ENCODE measurements around the gene CIDEB. TPM values are rescaled to one million over a fixed set of nuclear protein-coding genes. Genes with fewer than 3 reads are reported as not detected.

Gene CIDEB
- total RNA-seq, 4 donors from 2014 or later, result 22.3 to 184 (median 136) TPM

DNA sequence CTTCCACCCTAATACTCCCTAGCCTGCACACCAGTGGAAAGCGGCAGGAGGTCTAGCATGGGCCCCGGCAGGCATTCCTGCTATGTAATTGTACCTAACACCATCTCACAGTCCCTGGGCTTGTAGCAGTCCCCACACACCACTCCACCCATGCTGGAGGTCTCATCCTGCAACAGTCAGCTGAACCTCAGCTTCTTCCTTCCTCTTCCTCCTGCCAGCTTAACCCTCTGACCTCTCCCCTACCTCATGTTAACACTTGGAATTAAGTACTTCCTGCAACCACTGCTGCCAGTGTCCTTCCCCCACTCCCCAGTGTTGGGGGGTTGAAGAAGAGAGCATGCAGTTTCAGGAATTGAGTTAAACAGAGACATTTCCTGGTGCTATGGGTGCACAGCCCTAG, 19.5 kb upstream of the CIDEB start:
- no peaks in the 10 kb centered on the region for H3K27me3 ChIP-seq
- no peak overlapping the region for H3K4me3 ChIP-seq
- peaks cover 0 to 3% (median 2%) of the 10 kb centered on the region in 4 donors for H3K4me1 ChIP-seq
- no peaks in the 10 kb centered on the region for H3K36me3 ChIP-seq
- DNase-seq, result no peak
- no peak overlapping the region for H3K27ac ChIP-seq
- TF ChIP-seq POLR2A (IDR thresholded peaks at IDR 0.05), result no peak
- TF ChIP-seq, protein P1, sequence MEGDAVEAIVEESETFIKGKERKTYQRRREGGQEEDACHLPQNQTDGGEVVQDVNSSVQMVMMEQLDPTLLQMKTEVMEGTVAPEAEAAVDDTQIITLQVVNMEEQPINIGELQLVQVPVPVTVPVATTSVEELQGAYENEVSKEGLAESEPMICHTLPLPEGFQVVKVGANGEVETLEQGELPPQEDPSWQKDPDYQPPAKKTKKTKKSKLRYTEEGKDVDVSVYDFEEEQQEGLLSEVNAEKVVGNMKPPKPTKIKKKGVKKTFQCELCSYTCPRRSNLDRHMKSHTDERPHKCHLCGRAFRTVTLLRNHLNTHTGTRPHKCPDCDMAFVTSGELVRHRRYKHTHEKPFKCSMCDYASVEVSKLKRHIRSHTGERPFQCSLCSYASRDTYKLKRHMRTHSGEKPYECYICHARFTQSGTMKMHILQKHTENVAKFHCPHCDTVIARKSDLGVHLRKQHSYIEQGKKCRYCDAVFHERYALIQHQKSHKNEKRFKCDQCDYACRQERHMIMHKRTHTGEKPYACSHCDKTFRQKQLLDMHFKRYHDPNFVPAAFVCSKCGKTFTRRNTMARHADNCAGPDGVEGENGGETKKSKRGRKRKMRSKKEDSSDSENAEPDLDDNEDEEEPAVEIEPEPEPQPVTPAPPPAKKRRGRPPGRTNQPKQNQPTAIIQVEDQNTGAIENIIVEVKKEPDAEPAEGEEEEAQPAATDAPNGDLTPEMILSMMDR (IDR thresholded peaks at IDR 0.05), result no peak
- H3K9me3 ChIP-seq, result no peaks in the 10 kb centered on the region

DNA sequence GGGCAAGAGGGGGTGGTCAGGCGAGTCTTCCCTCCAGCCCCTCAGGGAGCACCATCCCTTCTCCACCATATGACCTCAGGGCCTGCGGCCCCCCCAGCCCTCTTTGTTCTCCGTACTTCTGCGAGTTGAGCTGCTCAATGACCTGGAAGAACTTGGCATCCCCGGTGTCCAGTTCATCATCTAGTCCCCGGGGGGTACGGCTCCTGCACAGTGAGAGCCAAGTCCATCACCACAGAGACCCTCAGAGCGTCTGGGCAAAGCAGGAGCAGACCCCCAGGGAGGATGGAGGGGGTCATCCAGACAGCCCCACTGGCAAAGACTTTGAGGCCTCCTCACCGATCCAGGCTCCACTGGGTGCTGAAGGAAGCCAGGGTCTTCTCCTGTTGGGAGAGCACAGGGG, 18.2 kb upstream of the CIDEB start:
- H3K27ac ChIP-seq, result no peak overlapping the region
- TF ChIP-seq, protein P1 (IDR thresholded peaks at IDR 0.05), result no peak
- no peak for TF ChIP-seq POLR2A (IDR thresholded peaks at IDR 0.05)
- no peaks in the 10 kb centered on the region for H3K4me1 ChIP-seq
- DNase-seq, result no peak
- H3K9me3 ChIP-seq, result no peaks in the 10 kb centered on the region
- no peaks in the 10 kb centered on the region for H3K27me3 ChIP-seq
- H3K4me3 ChIP-seq, result no peak overlapping the region
- no peaks in the 10 kb centered on the region for H3K36me3 ChIP-seq

DNA sequence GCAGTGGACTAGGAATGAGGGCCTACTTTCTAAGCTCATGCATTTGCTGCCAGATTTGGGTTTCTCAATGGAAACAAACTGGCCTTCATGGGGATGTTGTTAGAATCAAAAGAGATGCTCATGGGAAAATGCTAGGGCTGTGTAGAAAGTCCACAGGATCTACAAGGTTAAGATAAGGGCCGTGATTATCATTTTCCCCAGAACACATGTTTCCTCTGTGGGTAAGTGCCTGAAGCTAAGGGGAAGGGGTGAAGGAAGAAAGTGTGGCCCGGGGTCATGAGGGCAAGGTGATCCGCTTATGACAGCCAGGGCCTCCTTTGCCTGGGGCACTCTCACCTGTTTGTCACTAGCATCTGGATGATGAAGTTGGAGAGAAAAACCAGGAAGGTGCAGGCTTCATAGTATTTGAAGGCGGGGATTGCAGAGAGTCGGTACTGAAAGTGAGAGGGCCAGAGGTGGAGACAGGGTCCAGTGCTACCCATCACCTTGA, 17.3 kb upstream of the CIDEB start:
- Histone ChIP-seq H3K4me3 (no peak overlapping the region), H3K27me3 (no peaks in the 10 kb centered on the region), H3K4me1 (no peaks in the 10 kb centered on the region), H3K36me3 (no peaks in the 10 kb centered on the region), H3K9me3 (no peaks in the 10 kb centered on the region), H3K27ac (no peak overlapping the region)
- TF ChIP-seq POLR2A (IDR thresholded peaks at IDR 0.05), result no peak
- TF ChIP-seq, protein P1 (IDR thresholded peaks at IDR 0.05), result no peak
- no peak for DNase-seq

DNA sequence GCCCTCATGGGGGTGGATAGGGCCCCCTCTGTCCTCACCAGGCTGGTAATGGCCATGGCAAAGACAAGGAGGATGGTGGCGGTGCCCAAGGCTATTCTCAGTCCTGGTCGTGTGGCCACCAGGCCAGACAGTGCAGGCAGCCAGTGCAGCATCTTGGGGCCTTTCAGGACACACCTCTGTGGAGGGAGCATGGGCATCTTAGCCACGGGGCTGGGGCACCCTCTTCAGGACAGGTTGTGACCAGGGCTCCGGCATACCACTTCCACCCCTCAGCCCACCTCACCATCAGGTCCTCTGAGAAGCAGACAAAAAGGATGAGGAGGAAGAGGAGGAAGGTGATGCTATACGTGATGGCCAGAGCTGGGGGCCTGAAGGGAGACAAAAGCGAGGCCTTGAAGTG, 16.2 kb upstream of the CIDEB start:
- Histone ChIP-seq H3K4me3 (no peak overlapping the region), H3K27ac (no peak overlapping the region), H3K36me3 (no peaks in the 10 kb centered on the region), H3K27me3 (no peaks in the 10 kb centered on the region), H3K9me3 (no peaks in the 10 kb centered on the region), H3K4me1 (no peaks in the 10 kb centered on the region)
- TF ChIP-seq, protein P1 (IDR thresholded peaks at IDR 0.05), result no peak
- TF ChIP-seq POLR2A (IDR thresholded peaks at IDR 0.05), result no peak
- no peak for DNase-seq

DNA sequence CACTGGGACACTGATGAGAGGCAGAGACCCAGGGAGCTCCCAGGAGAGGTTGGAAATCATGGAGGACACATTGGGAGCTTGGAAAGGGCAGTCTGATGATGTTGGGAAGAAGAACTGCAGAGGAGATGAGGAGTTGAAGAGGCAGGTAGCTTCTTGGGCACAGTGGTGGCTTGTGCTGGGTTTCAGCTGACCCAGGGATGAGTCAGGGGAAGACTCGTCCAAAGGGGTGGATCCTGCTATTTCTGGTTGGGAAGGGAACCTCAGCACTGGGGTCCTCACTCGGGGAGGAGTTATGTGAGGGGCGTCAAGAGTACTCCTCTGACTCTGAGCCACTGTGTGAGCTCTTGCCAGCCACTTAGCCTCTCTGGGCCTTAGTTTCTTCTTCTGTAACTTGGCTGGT, 15.6 kb upstream of the CIDEB start:
- DNase-seq, result no peak
- Histone ChIP-seq H3K27ac (no peak overlapping the region), H3K9me3 (no peaks in the 10 kb centered on the region), H3K36me3 (no peaks in the 10 kb centered on the region), H3K27me3 (no peaks in the 10 kb centered on the region), H3K4me3 (no peak overlapping the region), H3K4me1 (no peaks in the 10 kb centered on the region)
- no peak for TF ChIP-seq POLR2A (IDR thresholded peaks at IDR 0.05)
- TF ChIP-seq, protein P1 (IDR thresholded peaks at IDR 0.05), result no peak

DNA sequence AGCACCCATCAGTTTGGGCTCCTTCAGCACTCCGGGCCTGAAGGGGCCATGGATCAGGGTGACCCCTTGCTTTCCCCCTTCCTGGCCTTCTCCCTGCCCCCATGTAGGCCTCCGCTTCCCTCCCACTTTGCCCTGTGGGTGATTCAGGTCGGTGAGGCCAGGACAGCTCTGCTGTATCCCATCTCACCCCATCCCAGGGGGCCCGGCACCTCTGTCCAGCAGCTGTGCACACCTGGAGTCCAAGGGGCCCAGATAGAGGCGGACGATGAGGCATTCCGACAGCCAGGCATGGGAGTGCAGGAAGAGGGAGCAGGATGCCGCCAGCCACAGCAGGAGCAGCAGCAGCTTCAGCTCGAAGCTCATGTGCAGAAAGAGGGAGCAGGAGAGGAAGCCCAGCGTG, 14.9 kb upstream of the CIDEB start:
- H3K4me1 ChIP-seq, result no peaks in the 10 kb centered on the region
- TF ChIP-seq, protein P1 (IDR thresholded peaks at IDR 0.05), result no peak
- TF ChIP-seq POLR2A (IDR thresholded peaks at IDR 0.05), result no peak
- no peaks in the 10 kb centered on the region for H3K36me3 ChIP-seq
- H3K27ac ChIP-seq, result no peak overlapping the region
- no peak overlapping the region for H3K4me3 ChIP-seq
- H3K27me3 ChIP-seq, result no peaks in the 10 kb centered on the region
- no peak for DNase-seq
- no peaks in the 10 kb centered on the region for H3K9me3 ChIP-seq

All from Peyer's patch (tissue), 4 donors.